H1 (cell line): ENCODE data around the gene CDKL1. TPM values are rescaled to one million over a fixed set of nuclear protein-coding genes. Genes with fewer than 3 reads are reported as not detected.

Source experiments
- CTCF ChIA-PET: fragments of 300-600 bp; sonication (Branson Sonifier 250); formaldehyde crosslinking; loops from one replicate; lab custom pipeline; 2021; ENCODE audit not compliant: partially characterized antibody; lab: Charles Lee
- POLR2A ChIA-PET: fragments of 300-600 bp; sonication (Branson Sonifier 250); formaldehyde crosslinking; loops from one replicate; lab custom pipeline; 2021; ENCODE audit warnings: inconsistent platforms; ENCODE audit not compliant: partially characterized antibody; lab: Charles Lee
- DNase-seq, 2 experiments: peaks; one replicate each; pipeline versions ENCODE4 v3.0.0 to v3.0.0-alpha.2; 2010 to 2022; ENCODE audit warnings: low spot score in 2 of 2, low read depth in 1 of 2, mixed read lengths in 1 of 2
- FAIRE-seq: peaks from 2 replicates; lab custom pipeline; 2011; peaks lifted over from hg19 to GRCh38; lab: Jason Lieb, UNC
- H2AFZ ChIP-seq: 2 replicates; pipeline ENCODE4 v1.8.1; 2012; ENCODE audit warnings: low read length, inconsistent platforms
- H2AK5ac ChIP-seq: 2 replicates; pipeline ENCODE4 v1.6.1; 2013; ENCODE audit warnings: low read depth, low read length
- H2BK120ac ChIP-seq: replicated peaks from 2 replicates; pipeline ENCODE3; 2013; ENCODE audit warnings: low read depth, low read length, inconsistent platforms
- H2BK12ac ChIP-seq: 2 replicates; pipeline ENCODE4 v1.6.1; 2013; ENCODE audit warnings: low read depth, low read length
- H2BK15ac ChIP-seq: 2 replicates; pipeline ENCODE4 v1.6.1; 2013; ENCODE audit warnings: low read length
- H2BK20ac ChIP-seq: 2 replicates; pipeline ENCODE4 v1.6.1; 2013; ENCODE audit warnings: low read length
- H2BK5ac ChIP-seq: 2 replicates; pipeline ENCODE4 v1.6.1; 2013; ENCODE audit warnings: low read depth, low read length
- H3K14ac ChIP-seq: 2 replicates; pipeline ENCODE4 v1.6.1; 2013; ENCODE audit warnings: inconsistent platforms; ENCODE audit not compliant: insufficient read length
- H3K18ac ChIP-seq: 2 replicates; pipeline ENCODE4 v1.6.1; 2013; ENCODE audit warnings: low read length; ENCODE audit errors: extremely low read depth
- H3K23ac ChIP-seq: 2 replicates; pipeline ENCODE4 v1.6.1; 2013; ENCODE audit warnings: inconsistent platforms; ENCODE audit not compliant: insufficient read length
- H3K23me2 ChIP-seq: 2 replicates; pipeline ENCODE4 v1.6.1; 2013; ENCODE audit warnings: low read depth, low read length
- H3K27ac ChIP-seq: 2 replicates; pipeline ENCODE4 v1.6.1; 2011; ENCODE audit warnings: low read depth, low read length, inconsistent platforms
- H3K27me3 ChIP-seq, 4 experiments: replicated peaks in 1 of 4; 1 replicate in 1 of 4; 2 replicates in 3 of 4; pipeline versions ENCODE4 v1.6.1 to v1.8.1; 2011 to 2013; ENCODE audit warnings: low read length in 3 of 4, mild to moderate bottlenecking in 3 of 4, inconsistent platforms in 2 of 4, mixed read lengths in 2 of 4, moderate library complexity in 1 of 4; ENCODE audit not compliant: control insufficient read depth in 3 of 4, insufficient read depth in 3 of 4; ENCODE audit errors: extremely low read depth in 1 of 4
- H3K36me3 ChIP-seq, 4 experiments: 2 replicates each; pipeline versions ENCODE4 v1.6.1 to v1.8.1; 2011 to 2013; ENCODE audit warnings: mild to moderate bottlenecking in 4 of 4, low read length in 3 of 4, moderate library complexity in 2 of 4, control low read depth in 1 of 4, inconsistent platforms in 1 of 4; ENCODE audit not compliant: insufficient read depth in 4 of 4, control insufficient read depth in 2 of 4
- H3K4ac ChIP-seq: replicated peaks from 2 replicates; pipeline ENCODE3; 2013; ENCODE audit warnings: low read length, low read depth, mixed read lengths, inconsistent platforms; ENCODE audit not compliant: insufficient read length
- H3K4me1 ChIP-seq, 4 experiments: replicated peaks in 1 of 4; 1 replicate in 1 of 4; 2 replicates in 3 of 4; pipeline versions ENCODE4 v1.6.1 to v1.8.1; 2011 to 2013; ENCODE audit warnings: low read length in 3 of 4, inconsistent platforms in 2 of 4, mixed read lengths in 1 of 4; ENCODE audit not compliant: insufficient read depth in 4 of 4, control insufficient read depth in 3 of 4
- H3K4me2 ChIP-seq, 2 experiments: 2 replicates each; pipeline versions ENCODE4 v1.6.1 to v1.8.1; 2011 to 2013; ENCODE audit warnings: low read depth in 2 of 2, low read length in 2 of 2, control low read depth in 1 of 2, inconsistent platforms in 1 of 2, mild to moderate bottlenecking in 1 of 2; ENCODE audit not compliant: insufficient read depth in 1 of 2
- H3K4me3 ChIP-seq, 4 experiments: fragments of 200-600, 300-600 bp in 1 of 4; sonication (generic), shearing (Covaris generic), sonication (Bioruptor Twin) in 1 of 4; 2 replicates each; pipeline versions ENCODE4 v1.5.1 to v1.8.1; 2011 to 2016; ENCODE audit warnings: low read length in 4 of 4, low read depth in 3 of 4, control low read depth in 2 of 4, inconsistent platforms in 2 of 4, mild to moderate bottlenecking in 2 of 4, mixed read lengths in 1 of 4, moderate library complexity in 1 of 4; ENCODE audit not compliant: insufficient read depth in 2 of 4; ENCODE audit errors: extremely low read depth in 1 of 4
- H3K56ac ChIP-seq: replicated peaks from 2 replicates; pipeline ENCODE3; 2013; ENCODE audit warnings: low read depth, mild to moderate bottlenecking, mixed read lengths, low read length, inconsistent platforms; ENCODE audit not compliant: insufficient read length
- H3K79me1 ChIP-seq: 2 replicates; pipeline ENCODE4 v1.6.1; 2013; ENCODE audit warnings: low read depth, low read length, control low read depth
- H3K79me2 ChIP-seq, 2 experiments: 2 replicates each; pipeline versions ENCODE4 v1.6.1 to v1.8.1; 2012 to 2013; ENCODE audit warnings: low read length in 2 of 2, mild to moderate bottlenecking in 2 of 2, inconsistent platforms in 1 of 2; ENCODE audit not compliant: insufficient read depth in 2 of 2, control insufficient read depth in 1 of 2
- H3K9ac ChIP-seq, 4 experiments: replicated peaks in 1 of 4; 1 replicate in 1 of 4; 2 replicates in 3 of 4; pipeline versions ENCODE4 v1.6.1 to v1.8.1; 2011 to 2013; ENCODE audit warnings: low read depth in 3 of 4, low read length in 3 of 4, control low read depth in 2 of 4, mild to moderate bottlenecking in 2 of 4, moderate library complexity in 2 of 4, inconsistent platforms in 1 of 4; ENCODE audit errors: extremely low read depth in 1 of 4
- H3K9me3 ChIP-seq, 2 experiments: 2 replicates each; pipeline versions ENCODE4 v1.6.1 to v1.8.1; 2012 to 2013; ENCODE audit warnings: mild to moderate bottlenecking in 2 of 2, moderate library complexity in 2 of 2, control low read depth in 1 of 2, inconsistent platforms in 1 of 2, low read depth in 1 of 2, low read length in 1 of 2, mixed read lengths in 1 of 2; ENCODE audit not compliant: insufficient read depth in 2 of 2
- H4K20me1 ChIP-seq, 2 experiments: replicated peaks in 1 of 2; 2 replicates each; pipeline versions ENCODE3 to v1.8.1; 2011 to 2013; ENCODE audit warnings: inconsistent platforms in 2 of 2, low read length in 2 of 2, mild to moderate bottlenecking in 1 of 2; ENCODE audit not compliant: insufficient read depth in 2 of 2, control insufficient read depth in 1 of 2
- H4K5ac ChIP-seq: 2 replicates; pipeline ENCODE4 v1.6.1; 2013; ENCODE audit warnings: low read length, low read depth, mixed read lengths, inconsistent platforms; ENCODE audit not compliant: insufficient read length
- H4K8ac ChIP-seq: 2 replicates; pipeline ENCODE4 v1.8.0; 2013; ENCODE audit warnings: mild to moderate bottlenecking, moderate library complexity, low read length, inconsistent platforms; ENCODE audit not compliant: insufficient read depth; ENCODE audit errors: extremely low read depth
- H4K91ac ChIP-seq: replicated peaks from 2 replicates; pipeline ENCODE3; 2013; ENCODE audit warnings: low read length, mixed read lengths, inconsistent platforms; ENCODE audit not compliant: insufficient read length
- CHD2 ChIP-seq: IDR thresholded peaks from 2 replicates; pipeline ENCODE4 v1.6.1; 2012; ENCODE audit warnings: low read length, improper control_type of control experiment
- EGR1 ChIP-seq: IDR thresholded peaks from 2 replicates; pipeline ENCODE4 v1.6.1; 2011; ENCODE audit warnings: low read depth, low read length, borderline replicate concordance
- JUND ChIP-seq: IDR thresholded peaks from 2 replicates; pipeline ENCODE4 v1.6.1; 2011; ENCODE audit warnings: mild to moderate bottlenecking, improper control_type of control experiment, low read length
- KDM4A ChIP-seq: IDR thresholded peaks from one replicate; pipeline ENCODE4 v1.7.1; 2012; ENCODE audit warnings: low read depth, mild to moderate bottlenecking, moderate library complexity, low read length, inconsistent platforms; ENCODE audit not compliant: severe bottlenecking
- KDM5A ChIP-seq: fragments of 200-600 bp; IDR thresholded peaks from 2 replicates; pipeline ENCODE4 v1.7.1; 2012; ENCODE audit warnings: mild to moderate bottlenecking, low read length, inconsistent platforms, mixed read lengths
- PHF8 ChIP-seq: fragments of 200-600 bp; sonication (generic); conservative IDR thresholded peaks from 2 replicates; pipeline ENCODE4 v1.7.1; 2012; ENCODE audit warnings: low read depth, mild to moderate bottlenecking, inconsistent platforms, low read length, moderate library complexity
- RAD21 ChIP-seq, 2 experiments: IDR thresholded peaks in 1 of 2; conservative IDR thresholded peaks in 1 of 2; 2 replicates each; pipeline ENCODE4 v1.6.1; 2011; ENCODE audit warnings: low read depth in 2 of 2, low read length in 2 of 2, improper control_type of control experiment in 1 of 2, inconsistent platforms in 1 of 2, mild to moderate bottlenecking in 1 of 2, moderate library complexity in 1 of 2
- SIX5 ChIP-seq: IDR thresholded peaks from 2 replicates; pipeline ENCODE4 v1.6.1; 2011; ENCODE audit warnings: mild to moderate bottlenecking, low read depth, low read length
- WGBS, 2 experiments: shearing (Covaris generic) in 1 of 2; methylation state at CpG; one replicate each; pipeline versions ENCODE4 v1.1.6 to v1.1.7; 2013 to 2015; ENCODE audit warnings: low lambda C conversion rate in 2 of 2, mixed read lengths in 2 of 2, inconsistent platforms in 1 of 2, low coverage in 1 of 2, missing lambda C conversion rate in 1 of 2; ENCODE audit not compliant: insufficient replicate concordance in 2 of 2, insufficient coverage in 1 of 2, insufficient read length in 1 of 2; ENCODE audit errors: extremely low coverage in 1 of 2, missing lambda C conversion rate in 1 of 2; 5-methylcytosine and 5-hydroxymethylcytosine counted together
- polyA plus RNA-seq, 7 experiments: library from polyadenylated mRNA; depleted of rRNA in 3 of 7; stranded (reverse) in 5 of 7; unstranded in 2 of 7; fragments of >200 nt in 5 of 7; fragments of 200-250 nt in 2 of 7; gene quantifications; 1 replicate in 5 of 7; 2 replicates in 1 of 7; 4 replicates in 1 of 7; pipeline versions ENCODE4 v1.2.1 to v1.2.3, GENCODE V29; 2011 to 2013; ENCODE audit warnings: missing spikeins in 2 of 7, mixed read lengths in 2 of 7
- total RNA-seq: library from RNA; stranded (reverse); fragmentation: NEBNext Ultra II Directional; extraction: Animal tissue kit (Norgen Biotek cat#: 25700); gene quantifications from 2 replicates; pipeline ENCODE4 v1.2.1, GENCODE V29; 2021

The CDKL1 gene
- total and polyA plus RNA-seq, 2 of the 8 experiments (the other 6 are each of a cell fraction or from before 2014, with no cell fraction given) = 1.2 to 2.2 TPM

DNA sequence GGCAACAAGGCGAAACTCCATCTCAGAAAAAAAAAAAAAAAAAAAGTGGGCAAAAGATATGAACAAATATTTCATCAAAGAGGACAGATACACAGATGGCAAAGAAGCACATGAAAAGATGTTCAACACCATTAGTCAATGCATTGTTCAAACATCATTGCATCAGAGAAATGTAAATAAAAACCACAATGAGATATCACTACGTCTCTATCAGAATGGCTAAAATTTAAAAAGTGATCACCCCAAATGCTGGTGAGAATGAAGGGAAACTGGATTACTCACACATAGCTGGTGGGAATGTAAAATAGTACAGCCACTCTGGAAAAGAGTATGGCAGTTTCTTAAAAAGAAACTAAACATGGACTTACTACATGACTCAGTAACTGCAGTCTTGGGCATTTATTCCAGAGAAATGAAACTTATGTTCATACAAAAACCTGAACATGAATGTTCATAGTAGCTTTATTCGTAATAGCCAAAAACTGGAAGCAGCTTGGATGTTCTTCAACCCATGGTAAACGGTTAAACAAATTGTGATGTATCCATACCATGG lies 88.2 kb downstream of the CDKL1 start:
- POLR2A ChIA-PET = interaction anchor here (0.6 to 0.8 kb wide), 2 partner anchors 205 to 723 kb away, joined by 3 read pairs; no protein-coding TSS in a partner anchor
- Histone ChIP-seq H2BK12ac (no peak overlapping the region), H3K23me2 (no peaks in the 10 kb centered on the region; the same call in 1 of the 2 replicates), H3K18ac (no peak overlapping the region), H2BK5ac (no peak overlapping the region), H4K5ac (no peak overlapping the region), H3K27me3 (no peaks in the 10 kb centered on the region), H3K4me3 (no peak overlapping the region), H4K20me1 (peaks cover 0 to 1% of the 10 kb centered on the region in 2 experiments), H2BK15ac (no peak overlapping the region), H3K4ac (no peak overlapping the region), H3K4me1 (peaks cover 0 to 5% (median 1%) of the 10 kb centered on the region in 4 experiments; a peak in 3 of 7 replicates), H3K27ac (no peak overlapping the region), H2AFZ (no peak overlapping the region), H4K8ac (no peak overlapping the region), H4K91ac (no peak overlapping the region), H3K23ac (no peak overlapping the region), H3K56ac (no peak overlapping the region), H3K4me2 (no peak overlapping the region), H3K14ac (no peak overlapping the region), H2BK20ac (no peak overlapping the region), H3K9ac (no peak overlapping the region), H3K36me3 (no peaks in the 10 kb centered on the region), H2AK5ac (no peak overlapping the region), H3K79me2 (peaks cover 3 to 79% of the 10 kb centered on the region in 2 experiments; a peak in 3 of 4 replicates), H3K9me3 (no peaks in the 10 kb centered on the region), H2BK120ac (no peak overlapping the region), H3K79me1 (no peaks in the 10 kb centered on the region; the same call in 1 of the 2 replicates)
- DNase-seq = no peak
- WGBS, 2 experiments = 88% methylated on average over 3 of the region's 4 CpGs; no CpG with 5 or more reads in 1 of the 2 experiments
- FAIRE-seq = no peak
- CTCF ChIA-PET = interaction anchor here (0.7 to 1.4 kb wide), 2 partner anchors 13 to 109 kb away, joined by 3 to 4 read pairs; no protein-coding TSS in a partner anchor
- TF ChIP-seq SIX5 (no peak), RAD21 (IDR thresholded peaks at IDR 0.05 in 1 of 2, conservative IDR thresholded peaks at IDR 0.05 in 1 of 2; ENCODE audit: low read depth in 2 of 2, low read length in 2 of 2) (no peak), KDM5A (no peak), CHD2 (no peak), JUND (no peak), EGR1 (no peak), PHF8 (no peak), KDM4A (no peak)
